ENCODE data around the gene NKX3-2. TPM values are rescaled to one million over a fixed set of nuclear protein-coding genes. Genes with fewer than 3 reads are reported as not detected.
A peak's percentile ranks its signal among the peaks of the same experiment; 100 is the strongest.

Gene NKX3-2
- under 1 TPM in 1 of 6 donors, not detected in 5; 0.49 TPM for total RNA-seq

DNA sequence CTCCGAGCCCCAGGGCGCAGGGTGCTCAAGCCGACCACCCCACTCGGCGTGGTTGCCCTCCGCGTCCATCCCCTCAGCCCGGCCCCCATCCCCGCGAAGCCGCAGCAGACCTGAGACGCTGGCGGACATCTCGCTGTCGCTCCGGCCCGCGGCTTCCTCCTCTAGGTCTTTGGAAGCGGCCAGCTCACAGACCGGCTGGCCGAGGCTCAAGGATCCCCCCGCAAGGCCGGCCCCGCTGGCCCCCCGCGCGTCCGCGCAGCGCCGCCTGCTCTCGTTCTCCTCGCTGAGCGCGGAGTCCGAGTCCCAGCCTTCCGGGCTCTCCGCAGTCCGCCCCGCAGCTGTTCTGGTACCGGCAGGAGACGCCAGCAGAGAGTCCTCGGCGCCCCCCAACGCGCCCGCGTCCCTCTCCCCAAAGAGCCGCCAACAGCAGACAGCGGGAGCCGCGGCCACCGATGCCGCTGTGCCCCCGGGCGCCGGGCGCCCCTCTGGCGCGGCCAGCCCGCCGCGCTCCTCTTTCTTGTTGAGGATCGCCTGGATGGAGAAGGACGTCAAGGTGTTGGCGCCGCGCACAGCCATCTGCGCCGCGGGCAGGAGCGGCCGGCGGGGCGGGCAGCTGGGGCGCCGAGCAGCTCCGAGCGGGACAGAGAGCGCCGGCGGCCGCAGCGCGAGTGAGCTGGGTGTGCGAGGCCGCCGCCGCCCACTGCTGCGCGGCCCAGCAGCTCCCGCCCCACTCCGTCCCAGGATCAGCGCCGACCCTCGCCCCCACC lies at the start of gene NKX3-2:
Gene NKX3-2 (minus strand): TSS at position 670 of the 767 bp plus-strand sequence. CDS start 94 bp downstream, at position 576.
- Histone ChIP-seq H3K27ac (no peak within 1 kb of the TSS), H3K27me3 (peaks cover 2 to 95% (median 69%) of the 10 kb centered on the region in 4 donors), H3K4me3 (peak within 1 kb of the TSS; percentile 53 to 67 (median 65)), H3K9me3 (no peaks in the 10 kb centered on the region), H3K4me1 (peaks cover 50 to 74% (median 55%) of the 10 kb centered on the region in 4 donors), H3K36me3 (no peaks in the 10 kb centered on the region)
- ATAC-seq (ENCODE audit: low FRiP score in 2 of 2) (peak in 1 of 2 donors; percentile 74), DNase-seq (peak in 1 of 2 donors; percentile 87)
- 6% methylated on average over 33 of the region's 96 CpGs; no CpG with 5 or more reads in 1 of the 2 donors for WGBS, 2 donors
- TF ChIP-seq, protein P1, sequence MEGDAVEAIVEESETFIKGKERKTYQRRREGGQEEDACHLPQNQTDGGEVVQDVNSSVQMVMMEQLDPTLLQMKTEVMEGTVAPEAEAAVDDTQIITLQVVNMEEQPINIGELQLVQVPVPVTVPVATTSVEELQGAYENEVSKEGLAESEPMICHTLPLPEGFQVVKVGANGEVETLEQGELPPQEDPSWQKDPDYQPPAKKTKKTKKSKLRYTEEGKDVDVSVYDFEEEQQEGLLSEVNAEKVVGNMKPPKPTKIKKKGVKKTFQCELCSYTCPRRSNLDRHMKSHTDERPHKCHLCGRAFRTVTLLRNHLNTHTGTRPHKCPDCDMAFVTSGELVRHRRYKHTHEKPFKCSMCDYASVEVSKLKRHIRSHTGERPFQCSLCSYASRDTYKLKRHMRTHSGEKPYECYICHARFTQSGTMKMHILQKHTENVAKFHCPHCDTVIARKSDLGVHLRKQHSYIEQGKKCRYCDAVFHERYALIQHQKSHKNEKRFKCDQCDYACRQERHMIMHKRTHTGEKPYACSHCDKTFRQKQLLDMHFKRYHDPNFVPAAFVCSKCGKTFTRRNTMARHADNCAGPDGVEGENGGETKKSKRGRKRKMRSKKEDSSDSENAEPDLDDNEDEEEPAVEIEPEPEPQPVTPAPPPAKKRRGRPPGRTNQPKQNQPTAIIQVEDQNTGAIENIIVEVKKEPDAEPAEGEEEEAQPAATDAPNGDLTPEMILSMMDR (IDR thresholded peaks at IDR 0.05) = no peak
- TF ChIP-seq EP300 (IDR thresholded peaks at IDR 0.05) (no peak), POLR2AphosphoS5 (IDR thresholded peaks at IDR 0.05) (no peak), POLR2A (IDR thresholded peaks at IDR 0.05) (no peak)

GRCh38 chr4:13592220-13592619 lies 47.9 kb upstream of the NKX3-2 start:
- ATAC-seq (ENCODE audit: low FRiP score in 2 of 2) (no peak), DNase-seq (no peak)
- Histone ChIP-seq H3K27ac (no peak overlapping the region), H3K9me3 (no peaks in the 10 kb centered on the region), H3K36me3 (peaks cover 31 to 100% (median 62%) of the 10 kb centered on the region in 4 donors), H3K4me1 (no peaks in the 10 kb centered on the region), H3K4me3 (no peak overlapping the region), H3K27me3 (no peaks in the 10 kb centered on the region)
- TF ChIP-seq POLR2A (IDR thresholded peaks at IDR 0.05) = no peak
- WGBS, 2 donors = 96 to 98% methylated on average over 4 of the region's 4 CpGs

GRCh38 chr4:13590766-13591165 lies 46.5 kb upstream of the NKX3-2 start:
- WGBS, 2 donors = 88 to 96% methylated on average over 2 of the region's 2 CpGs
- Histone ChIP-seq H3K36me3 (peaks cover 45 to 100% (median 63%) of the 10 kb centered on the region in 4 donors), H3K27ac (no peak overlapping the region), H3K4me1 (no peaks in the 10 kb centered on the region), H3K27me3 (no peaks in the 10 kb centered on the region), H3K4me3 (no peak overlapping the region), H3K9me3 (no peaks in the 10 kb centered on the region)
- TF ChIP-seq POLR2A (IDR thresholded peaks at IDR 0.05) = no peak
- TF ChIP-seq POLR2AphosphoS5 (IDR thresholded peaks at IDR 0.05) = no peak
- TF ChIP-seq EP300 (IDR thresholded peaks at IDR 0.05) = no peak
- TF ChIP-seq, protein P1 (IDR thresholded peaks at IDR 0.05) = no peak
- no peak for DNase-seq
- no peak for ATAC-seq (ENCODE audit: low FRiP score in 2 of 2)

DNA sequence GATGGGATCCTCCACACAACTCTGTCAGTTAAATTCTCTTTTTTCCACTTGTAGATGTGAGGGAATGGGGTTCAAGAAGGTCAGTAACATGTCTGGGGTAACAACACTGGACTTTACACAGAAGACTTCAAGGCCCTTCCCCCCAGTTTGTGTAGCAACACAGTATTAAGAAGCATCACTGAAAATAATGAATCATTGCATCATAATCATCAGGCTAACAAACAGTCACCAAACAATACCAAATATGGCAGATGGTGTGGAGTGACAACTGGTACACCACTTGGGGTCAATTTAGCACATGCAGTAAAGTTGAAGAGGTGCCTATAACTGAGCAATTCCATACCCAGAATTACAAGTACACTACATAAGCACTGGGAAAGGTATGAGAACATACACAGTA lies 44.6 kb upstream of the NKX3-2 start:
- peaks cover 45 to 100% (median 56%) of the 10 kb centered on the region in 4 donors for H3K36me3 ChIP-seq
- no peaks in the 10 kb centered on the region for H3K27me3 ChIP-seq
- DNase-seq = no peak
- H3K4me1 ChIP-seq = no peaks in the 10 kb centered on the region
- ATAC-seq (ENCODE audit: low FRiP score in 2 of 2) = no peak
- H3K4me3 ChIP-seq = no peak overlapping the region
- no peak for TF ChIP-seq EP300 (IDR thresholded peaks at IDR 0.05)
- TF ChIP-seq POLR2AphosphoS5 (IDR thresholded peaks at IDR 0.05) = no peak
- no peak for TF ChIP-seq POLR2A (IDR thresholded peaks at IDR 0.05)
- TF ChIP-seq, protein P1 (IDR thresholded peaks at IDR 0.05) = no peak
- no peaks in the 10 kb centered on the region for H3K9me3 ChIP-seq
- no peak overlapping the region for H3K27ac ChIP-seq

GRCh38 chr4:13584481-13584880 lies 40.2 kb upstream of the NKX3-2 start:
- Histone ChIP-seq H3K9me3 (no peaks in the 10 kb centered on the region), H3K4me1 (no peaks in the 10 kb centered on the region), H3K4me3 (no peak overlapping the region), H3K36me3 (peaks cover 35 to 100% (median 58%) of the 10 kb centered on the region in 4 donors), H3K27me3 (no peaks in the 10 kb centered on the region), H3K27ac (no peak overlapping the region)
- TF ChIP-seq POLR2A (IDR thresholded peaks at IDR 0.05) = no peak
- TF ChIP-seq POLR2AphosphoS5 (IDR thresholded peaks at IDR 0.05) = no peak
- TF ChIP-seq, protein P1 (IDR thresholded peaks at IDR 0.05) = no peak
- TF ChIP-seq EP300 (IDR thresholded peaks at IDR 0.05) = no peak
- ATAC-seq (ENCODE audit: low FRiP score in 2 of 2) (no peak), DNase-seq (no peak)
- WGBS, 2 donors = 95 to 97% methylated on average over 5 of the region's 5 CpGs

Data from upper lobe of left lung (tissue), 6 donors.